ENCODE measurements around the gene CX3CR1. TPM values are rescaled to one million over a fixed set of nuclear protein-coding genes. Genes with fewer than 3 reads are reported as not detected.

CX3CR1 gene
- total RNA-seq, 1 donor from 2014 or later: not detected

- no peak overlapping the region for H3K4me3 Mint-ChIP-seq
These were observed 5.5 kb upstream of the CX3CR1 start for GRCh38 chr3:39285332-39285731.

GRCh38 chr3:39284457-39284881 lies 4.6 kb upstream of the CX3CR1 start:
- H3K27me3 ChIP-seq: no peaks in the 10 kb centered on the region
- Mint-ChIP-seq H3K4me3 (no peak overlapping the region), H3K9me3 (no peaks in the 10 kb centered on the region), H3K27me3 (ENCODE audit: insufficient read depth, low read depth) (peaks cover 6% of the 10 kb centered on the region), H3K27ac (no peak overlapping the region), H3K4me1 (peaks cover 2% of the 10 kb centered on the region), H3K36me3 (no peaks in the 10 kb centered on the region)
- peaks cover 7% of the 10 kb centered on the region for H3K4me1 ChIP-seq
- H3K36me3 ChIP-seq: no peaks in the 10 kb centered on the region
- H3K4me3 ChIP-seq: no peak overlapping the region
- H3K4me2 ChIP-seq: no peak overlapping the region
- no peak overlapping the region for H3K27ac ChIP-seq
- no peak overlapping the region for H3K9ac ChIP-seq
- H3K9me3 ChIP-seq (ENCODE audit: low read depth): no peaks in the 10 kb centered on the region
- no peaks in the 10 kb centered on the region for H4K20me1 ChIP-seq (ENCODE audit: low read depth)
- DNase-seq (ENCODE audit: low spot score): no peak
- no peaks in the 10 kb centered on the region for H3K79me2 ChIP-seq (ENCODE audit: low read depth)
- TF ChIP-seq EZH2 (IDR thresholded peaks at IDR 0.05) (no peak), CTCF (IDR thresholded peaks at IDR 0.05) (no peak), EZH2phosphoT487 (IDR thresholded peaks at IDR 0.05) (no peak)
- H2AFZ ChIP-seq (replicated peaks): no peak overlapping the region
- no peaks in the 10 kb centered on the region for H3F3A ChIP-seq (ENCODE audit: low read depth)

More at GRCh38 chr3:39285332-39285731, 5.5 kb upstream of the CX3CR1 start:
- Histone ChIP-seq H3K4me1 (peaks cover 7% of the 10 kb centered on the region), H3K9ac (no peak overlapping the region), H3K27me3 (no peaks in the 10 kb centered on the region), H3K36me3 (no peaks in the 10 kb centered on the region), H3K9me3 (ENCODE audit: low read depth) (no peaks in the 10 kb centered on the region), H2AFZ (replicated peaks) (no peak overlapping the region), H4K20me1 (ENCODE audit: low read depth) (no peaks in the 10 kb centered on the region), H3K4me2 (no peak overlapping the region), H3K79me2 (ENCODE audit: low read depth) (no peaks in the 10 kb centered on the region), H3K27ac (no peak overlapping the region), H3K4me3 (no peak overlapping the region), H3F3A (ENCODE audit: low read depth) (no peaks in the 10 kb centered on the region)
- Mint-ChIP-seq H3K27ac (no peak overlapping the region), H3K4me1 (peaks cover 2% of the 10 kb centered on the region), H3K36me3 (no peaks in the 10 kb centered on the region), H3K9me3 (no peaks in the 10 kb centered on the region), H3K27me3 (ENCODE audit: insufficient read depth, low read depth) (peaks cover 6% of the 10 kb centered on the region)
- no peak for TF ChIP-seq EZH2phosphoT487 (IDR thresholded peaks at IDR 0.05)
- no peak for TF ChIP-seq CTCF (IDR thresholded peaks at IDR 0.05)
- no peak for TF ChIP-seq EZH2 (IDR thresholded peaks at IDR 0.05)
- DNase-seq (ENCODE audit: low spot score): no peak

GRCh38 chr3:39282057-39282456 lies 2.2 kb upstream of the CX3CR1 start:
- Histone ChIP-seq H3K4me1 (peaks cover 7% of the 10 kb centered on the region), H2AFZ (replicated peaks) (no peak overlapping the region), H3K27ac (no peak overlapping the region), H4K20me1 (ENCODE audit: low read depth) (no peaks in the 10 kb centered on the region), H3K4me3 (no peak overlapping the region), H3K27me3 (no peaks in the 10 kb centered on the region), H3K79me2 (ENCODE audit: low read depth) (no peaks in the 10 kb centered on the region), H3K9me3 (ENCODE audit: low read depth) (no peaks in the 10 kb centered on the region), H3K4me2 (no peak overlapping the region), H3F3A (ENCODE audit: low read depth) (no peaks in the 10 kb centered on the region), H3K36me3 (no peaks in the 10 kb centered on the region), H3K9ac (no peak overlapping the region)
- H3K27me3 Mint-ChIP-seq (ENCODE audit: insufficient read depth, low read depth): peaks cover 4% of the 10 kb centered on the region
- no peak for DNase-seq (ENCODE audit: low spot score)
- TF ChIP-seq EZH2 (IDR thresholded peaks at IDR 0.05) (no peak), EZH2phosphoT487 (IDR thresholded peaks at IDR 0.05) (no peak), CTCF (IDR thresholded peaks at IDR 0.05) (no peak)
- H3K9me3 Mint-ChIP-seq: no peaks in the 10 kb centered on the region
- H3K4me1 Mint-ChIP-seq: no peaks in the 10 kb centered on the region
- H3K36me3 Mint-ChIP-seq: no peaks in the 10 kb centered on the region
- no peak overlapping the region for H3K27ac Mint-ChIP-seq
- H3K4me3 Mint-ChIP-seq: no peak overlapping the region

All from neural progenitor cell (in vitro differentiated cells).